HCT116 (cell line): ENCODE data around the gene TEP1. TPM values are rescaled to one million over a fixed set of nuclear protein-coding genes. Genes with fewer than 3 reads are reported as not detected.
A peak's percentile ranks its signal among the peaks of the same experiment; 100 is the strongest.

Experiments used
- ATAC-seq: fragments of 200-7000 bp; cut with Tn5 transposase; 2 replicates; pipeline ENCODE4 v1.9.1; 2020; ENCODE audit warnings: mild to moderate bottlenecking, moderate library complexity
- BruUV-seq: library from RNA; stranded (reverse); fragments of 400-500 nt; replicated peaks from 2 replicates; lab custom pipeline; 2021; lab: Mats Ljungman, UMichigan
- CTCF ChIA-PET: fragments of 300-600 bp; sonication (Branson Sonifier 250); formaldehyde crosslinking; loops from one replicate; lab custom pipeline; 2021; ENCODE audit warnings: antibody characterized with exemption; lab: Charles Lee
- POLR2A ChIA-PET: fragments of 300-600, 350-600 bp; sonication (Branson Sonifier 250); formaldehyde crosslinking; loops from one replicate; lab custom pipeline; 2021; ENCODE audit warnings: antibody characterized with exemption; lab: Charles Lee
- RAD21 ChIA-PET, 2 experiments: fragments of 300-600 bp; sonication (Branson Sonifier 250); formaldehyde crosslinking; loops; one replicate each; lab custom pipeline; 2023; ENCODE audit warnings: low total read pairs in 2 of 2; ENCODE audit not compliant: uncharacterized antibody in 2 of 2, unreplicated experiment in 2 of 2, low non-redundant PET in 1 of 2; lab: Charles Lee
- DNase-seq: peaks from one replicate; pipeline ENCODE4 v3.0.0-alpha.2; 2010; ENCODE audit warnings: low read depth, low spot score
- H2AFZ ChIP-seq: fragments of 200-600 bp; shearing (Covaris generic), sonication (generic); 2 replicates; pipeline ENCODE4 v1.6.1; 2017; ENCODE audit warnings: low read depth, mixed run types, mixed read lengths, antibody characterized with exemption, low read length; ENCODE audit not compliant: poor library complexity, severe bottlenecking
- H3K27ac ChIP-seq: 2 replicates; pipeline ENCODE4 v1.5.1; 2012; ENCODE audit warnings: low read depth, low read length
- H3K27me3 ChIP-seq: fragments of 200-600 bp; sonication (generic); 2 replicates; pipeline ENCODE4 v1.6.1; 2016; ENCODE audit warnings: mixed run types, low read length, mixed read lengths; ENCODE audit not compliant: insufficient read depth
- H3K36me3 ChIP-seq, 2 experiments: fragments of 200-500 bp in 1 of 2; fragments of 200-600 bp in 1 of 2; sonication (Bioruptor generic) in 1 of 2; sonication (generic) in 1 of 2; 2 replicates each; pipeline versions ENCODE4 v1.5.1 to v1.6.1; 2014 to 2016; ENCODE audit warnings: low read length in 2 of 2, inconsistent platforms in 1 of 2, mixed read lengths in 1 of 2, mixed run types in 1 of 2; ENCODE audit not compliant: insufficient read depth in 2 of 2, control insufficient read depth in 1 of 2
- H3K4me1 ChIP-seq, 2 experiments: fragments of 200-600 bp in 1 of 2; sonication (generic) in 1 of 2; 2 replicates each; pipeline versions ENCODE4 v1.5.1 to v1.6.1; 2012 to 2017; ENCODE audit warnings: low read length in 2 of 2, inconsistent platforms in 1 of 2, mild to moderate bottlenecking in 1 of 2, mixed read lengths in 1 of 2, mixed run types in 1 of 2, moderate library complexity in 1 of 2; ENCODE audit not compliant: insufficient read depth in 2 of 2, control insufficient read depth in 1 of 2
- H3K4me2 ChIP-seq: fragments of 200-600 bp; sonication (generic); 2 replicates; pipeline ENCODE4 v1.6.1; 2017; ENCODE audit warnings: mixed run types, low read length, mixed read lengths
- H3K4me3 ChIP-seq, 2 experiments: fragments of 200-600 bp in 1 of 2; sonication (generic) in 1 of 2; replicated peaks in 1 of 2; 2 replicates each; pipeline ENCODE4 v1.5.1; 2011 to 2016; ENCODE audit warnings: low read length in 2 of 2, control low read depth in 1 of 2, low read depth in 1 of 2, mild to moderate bottlenecking in 1 of 2, mixed read lengths in 1 of 2, mixed run types in 1 of 2
- H3K79me2 ChIP-seq: fragments of 200-600 bp; sonication (generic); 2 replicates; pipeline ENCODE4 v1.6.1; 2017; ENCODE audit warnings: mild to moderate bottlenecking, mixed run types, low read length, moderate library complexity, mixed read lengths; ENCODE audit not compliant: insufficient read depth
- H3K9ac ChIP-seq: fragments of 200-600 bp; sonication (generic); 2 replicates; pipeline ENCODE4 v1.6.1; 2016; ENCODE audit warnings: low read length, mixed read lengths
- H3K9me2 ChIP-seq: fragments of 200-600 bp; sonication (generic), shearing (Covaris generic); 2 replicates; pipeline ENCODE4 v1.6.1; 2017; ENCODE audit warnings: mixed run types, mild to moderate bottlenecking, moderate library complexity; ENCODE audit not compliant: insufficient read depth
- H3K9me3 ChIP-seq, 2 experiments: fragments of 200-500 bp in 1 of 2; fragments of 200-600 bp in 1 of 2; sonication (Bioruptor generic) in 1 of 2; sonication (generic) in 1 of 2; 2 replicates each; pipeline ENCODE4 v1.6.1; 2014 to 2017; ENCODE audit warnings: low read length in 2 of 2, mixed read lengths in 2 of 2, inconsistent platforms in 1 of 2, low read depth in 1 of 2, mild to moderate bottlenecking in 1 of 2, mixed run types in 1 of 2, moderate library complexity in 1 of 2; ENCODE audit not compliant: control insufficient read depth in 1 of 2, insufficient read depth in 1 of 2
- H4K20me1 ChIP-seq: fragments of 200-600 bp; sonication (generic), shearing (Covaris generic); 2 replicates; pipeline ENCODE4 v1.6.1; 2017; ENCODE audit warnings: mixed run types, mild to moderate bottlenecking, moderate library complexity; ENCODE audit not compliant: insufficient read depth
- EZH2phosphoT487 ChIP-seq: fragments of 200-600 bp; IDR thresholded peaks from 2 replicates; pipeline ENCODE4 v1.6.1; 2018; ENCODE audit warnings: antibody characterized with exemption, borderline replicate concordance
- RAD21 ChIP-seq: IDR thresholded peaks from 2 replicates; pipeline ENCODE4 v1.6.1; 2012; ENCODE audit warnings: low read depth, mild to moderate bottlenecking
- intact Hi-C: fragments of 100-400 bp; cut with micrococcal nuclease; formaldehyde crosslinking; loops from 2 replicates; pipeline ENCODE4 v1.10.0; 2022
- total RNA-seq: library from RNA; stranded (reverse); gene quantifications from one replicate; pipeline ENCODE4 v1.2.1, GENCODE V29; 2021; ENCODE audit not compliant: unreplicated experiment
- TF ChIP-seq, protein P1 (sequence below), 3 experiments: fragments of 200-600 bp in 1 of 3; sonication (generic) in 1 of 3; IDR thresholded peaks in 2 of 3; conservative IDR thresholded peaks in 1 of 3; 2 replicates each; pipeline ENCODE4 v1.5.1; 2012 to 2017; ENCODE audit warnings: low read depth in 2 of 3, low read length in 2 of 3, antibody characterized with exemption in 1 of 3, borderline replicate concordance in 1 of 3, control low read depth in 1 of 3, mild to moderate bottlenecking in 1 of 3, mixed read lengths in 1 of 3, mixed run types in 1 of 3, moderate library complexity in 1 of 3; ENCODE audit not compliant: insufficient read depth in 1 of 3

Gene TEP1
- total RNA-seq, 1 experiment from 2014 or later, result 22.4 TPM

DNA sequence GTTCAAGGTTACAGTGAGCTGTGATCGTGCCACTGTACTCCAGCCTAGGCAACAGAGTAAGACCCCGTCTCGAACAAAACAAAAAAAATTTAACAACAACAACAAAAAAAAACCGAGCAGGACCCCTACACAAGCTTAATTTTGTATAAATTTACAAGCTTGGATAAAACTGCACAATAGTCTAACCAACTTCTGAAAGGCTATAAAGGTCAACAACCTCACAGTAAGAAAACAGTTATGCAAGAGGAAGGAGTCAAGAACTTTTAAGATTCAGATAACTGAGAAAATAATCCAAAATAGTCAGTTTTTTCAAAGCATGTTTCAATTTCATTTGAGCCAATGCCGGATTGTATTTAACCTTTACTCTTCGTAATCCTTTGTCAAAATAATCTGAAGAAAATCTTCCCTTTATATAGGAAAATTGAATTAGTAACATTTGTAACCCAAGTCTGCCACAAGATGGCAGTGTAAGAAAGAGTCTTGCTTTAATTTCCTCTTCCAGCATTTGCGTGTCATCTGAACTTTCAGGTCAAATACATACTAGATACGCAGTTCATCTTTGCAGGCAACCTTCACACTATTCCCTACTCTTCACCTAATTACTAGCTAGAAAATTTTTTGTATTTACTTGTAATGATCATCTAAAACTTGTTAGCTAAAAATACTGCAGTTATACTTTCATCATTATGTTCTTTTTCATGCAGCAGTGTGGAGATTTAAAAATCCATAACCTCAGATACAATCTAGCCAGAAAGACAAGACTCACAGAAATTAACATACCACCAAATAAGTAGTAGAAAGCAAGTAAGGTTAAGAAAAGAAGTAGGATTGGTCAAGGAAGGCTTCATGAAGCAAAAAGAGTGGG, 86.1 kb downstream of the TEP1 start:
- BruUV-seq, result no TSS peak
- no peaks in the 10 kb centered on the region for H3K9me3 ChIP-seq
- CTCF ChIA-PET, result interaction anchor here (0.8 to 2.7 kb wide), 9 partner anchors 11 to 286 kb away, joined by 3 to 20 read pairs (median 6); partner anchors contain the start of genes PARP2 and PIP4P1
- H3K27ac ChIP-seq, result peak overlapping the region; percentile 31; the same call in 1 of the 2 replicates
- POLR2A ChIA-PET, result interaction anchor here (1.6 to 3.0 kb wide), 2 partner anchors 16 to 142 kb away, joined by 4 to 23 read pairs; partner anchors contain the start of gene PARP2
- RAD21 ChIA-PET, result no interaction called here
- no peak overlapping the region for H2AFZ ChIP-seq
- no peaks in the 10 kb centered on the region for H3K9me2 ChIP-seq
- H3K79me2 ChIP-seq, result peaks cover 94% of the 10 kb centered on the region
- H3K4me3 ChIP-seq, result no peak overlapping the region
- peak overlapping the region; percentile 3; the same call in 1 of the 2 replicates for H3K4me2 ChIP-seq
- TF ChIP-seq, protein P1, sequence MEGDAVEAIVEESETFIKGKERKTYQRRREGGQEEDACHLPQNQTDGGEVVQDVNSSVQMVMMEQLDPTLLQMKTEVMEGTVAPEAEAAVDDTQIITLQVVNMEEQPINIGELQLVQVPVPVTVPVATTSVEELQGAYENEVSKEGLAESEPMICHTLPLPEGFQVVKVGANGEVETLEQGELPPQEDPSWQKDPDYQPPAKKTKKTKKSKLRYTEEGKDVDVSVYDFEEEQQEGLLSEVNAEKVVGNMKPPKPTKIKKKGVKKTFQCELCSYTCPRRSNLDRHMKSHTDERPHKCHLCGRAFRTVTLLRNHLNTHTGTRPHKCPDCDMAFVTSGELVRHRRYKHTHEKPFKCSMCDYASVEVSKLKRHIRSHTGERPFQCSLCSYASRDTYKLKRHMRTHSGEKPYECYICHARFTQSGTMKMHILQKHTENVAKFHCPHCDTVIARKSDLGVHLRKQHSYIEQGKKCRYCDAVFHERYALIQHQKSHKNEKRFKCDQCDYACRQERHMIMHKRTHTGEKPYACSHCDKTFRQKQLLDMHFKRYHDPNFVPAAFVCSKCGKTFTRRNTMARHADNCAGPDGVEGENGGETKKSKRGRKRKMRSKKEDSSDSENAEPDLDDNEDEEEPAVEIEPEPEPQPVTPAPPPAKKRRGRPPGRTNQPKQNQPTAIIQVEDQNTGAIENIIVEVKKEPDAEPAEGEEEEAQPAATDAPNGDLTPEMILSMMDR (IDR thresholded peaks at IDR 0.05 in 2 of 3, conservative IDR thresholded peaks at IDR 0.05 in 1 of 3; ENCODE audit: borderline replicate concordance in 1 of 3, insufficient read depth in 1 of 3, low read depth in 2 of 3, low read length in 2 of 3), result peak; percentile 51 to 79 (median 63); a peak in 5 of 6 replicates
- no peak for TF ChIP-seq EZH2phosphoT487
- peak; percentile 73 for TF ChIP-seq RAD21
- TF ChIP-seq, all 23 proteins: peak for 2
- ATAC-seq (peak; percentile 61), DNase-seq (peak; percentile 58)
- Histone ChIP-seq H4K20me1 (peaks cover 6% of the 10 kb centered on the region; the same call in 1 of the 2 replicates), H3K9ac (no peak overlapping the region), H3K4me1 (peaks cover 6 to 15% of the 10 kb centered on the region in 2 experiments; a peak in 3 of 4 replicates), H3K36me3 (peaks cover 44 to 62% of the 10 kb centered on the region in 2 experiments), H3K27me3 (no peaks in the 10 kb centered on the region)
- intact Hi-C loops, result loop anchor here (1.0 to 5.0 kb wide), 2 partner anchors 145 to 279 kb away; no protein-coding TSS in a partner anchor
